Measurements from ENCODE around the gene CYREN.

- TF ChIP-seq SAP30 (IDR thresholded peaks at IDR 0.05; ENCODE audit: borderline replicate concordance, insufficient read depth, low read depth, low read length, poor library complexity, severe bottlenecking), result no peak
- TF ChIP-seq NRF1 (conservative IDR thresholded peaks at IDR 0.05 in 1 of 2, IDR thresholded peaks at IDR 0.05 in 1 of 2), result no peak
- TF ChIP-seq KLF13 (tag; IDR thresholded peaks at IDR 0.05; ENCODE audit: borderline replicate concordance, low read depth), result no peak
- no peak for TF ChIP-seq SIN3A (IDR thresholded peaks at IDR 0.05; ENCODE audit: borderline replicate concordance in 2 of 2, control insufficient read depth in 1 of 2, low read depth in 2 of 2, low read length in 2 of 2)
- TF ChIP-seq CTCF (IDR thresholded peaks at IDR 0.05 in 2 of 3, conservative IDR thresholded peaks at IDR 0.05 in 1 of 3; ENCODE audit: insufficient read depth in 2 of 3, low read depth in 1 of 3, low read length in 3 of 3), result no peak
- TF ChIP-seq ZBTB9 (CRISPR knock-in tag; IDR thresholded peaks at IDR 0.05), result no peak
- no peak for TF ChIP-seq KDM1A (IDR thresholded peaks at IDR 0.05)
- TF ChIP-seq ZNF445 (CRISPR knock-in tag; IDR thresholded peaks at IDR 0.05; ENCODE audit: low read depth), result peak; percentile 83; the same call in 1 of the 2 replicates
- no peak for TF ChIP-seq POLR2A (conservative IDR thresholded peaks at IDR 0.05)
- TF ChIP-seq ZNF24 (IDR thresholded peaks at IDR 0.05), result no peak
- TF ChIP-seq, protein P1, sequence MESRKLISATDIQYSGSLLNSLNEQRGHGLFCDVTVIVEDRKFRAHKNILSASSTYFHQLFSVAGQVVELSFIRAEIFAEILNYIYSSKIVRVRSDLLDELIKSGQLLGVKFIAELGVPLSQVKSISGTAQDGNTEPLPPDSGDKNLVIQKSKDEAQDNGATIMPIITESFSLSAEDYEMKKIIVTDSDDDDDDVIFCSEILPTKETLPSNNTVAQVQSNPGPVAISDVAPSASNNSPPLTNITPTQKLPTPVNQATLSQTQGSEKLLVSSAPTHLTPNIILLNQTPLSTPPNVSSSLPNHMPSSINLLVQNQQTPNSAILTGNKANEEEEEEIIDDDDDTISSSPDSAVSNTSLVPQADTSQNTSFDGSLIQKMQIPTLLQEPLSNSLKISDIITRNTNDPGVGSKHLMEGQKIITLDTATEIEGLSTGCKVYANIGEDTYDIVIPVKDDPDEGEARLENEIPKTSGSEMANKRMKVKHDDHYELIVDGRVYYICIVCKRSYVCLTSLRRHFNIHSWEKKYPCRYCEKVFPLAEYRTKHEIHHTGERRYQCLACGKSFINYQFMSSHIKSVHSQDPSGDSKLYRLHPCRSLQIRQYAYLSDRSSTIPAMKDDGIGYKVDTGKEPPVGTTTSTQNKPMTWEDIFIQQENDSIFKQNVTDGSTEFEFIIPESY (CRISPR knock-in tag; IDR thresholded peaks at IDR 0.05), result no peak
Measured at GRCh38 chr7:135156290-135156689, 14.2 kb downstream of the CYREN start.
